NOMO-1 treated with DMSO at 0.1 percent for 48 hours (cell line): Measurements from ENCODE around the gene POR.
"Not testable (repeated sequence)": the region's sequence is repeated elsewhere in the genome, so short reads cannot be mapped to it uniquely, and the experiment has no call there.

Experiments
- DNase-seq: peaks from one replicate; lab custom pipeline; 2025; ENCODE audit not compliant: unreplicated experiment; lab: John Stamatoyannopoulos, UW

Gene POR

GRCh38 chr7:76016191-76016947 lies 101.4 kb downstream of the POR start:
- no peak for DNase-seq

GRCh38 chr7:76018520-76018919 lies 103.6 kb downstream of the POR start:
- not testable (repeated sequence) for DNase-seq

GRCh38 chr7:76020031-76020714 lies 105.2 kb downstream of the POR start:
- peak; percentile 65 for DNase-seq

- DNase-seq, result no peak
Measured at GRCh38 chr7:76022026-76022780, 107.2 kb downstream of the POR start.

- peak; percentile 93 for DNase-seq
Measured at GRCh38 chr7:76023002-76023401, 108.0 kb downstream of the POR start.

GRCh38 chr7:76029682-76030081 lies 114.7 kb downstream of the POR start:
- not testable (repeated sequence) for DNase-seq

- no peak for DNase-seq
Measured at GRCh38 chr7:76031964-76032363, 117.0 kb downstream of the POR start.
